ENCODE data around the gene BNC2. TPM values are rescaled to one million over a fixed set of nuclear protein-coding genes. Genes with fewer than 3 reads are reported as not detected.

The BNC2 gene
- total RNA-seq, 1 experiment from 2014 or later: 5.7 TPM

DNA sequence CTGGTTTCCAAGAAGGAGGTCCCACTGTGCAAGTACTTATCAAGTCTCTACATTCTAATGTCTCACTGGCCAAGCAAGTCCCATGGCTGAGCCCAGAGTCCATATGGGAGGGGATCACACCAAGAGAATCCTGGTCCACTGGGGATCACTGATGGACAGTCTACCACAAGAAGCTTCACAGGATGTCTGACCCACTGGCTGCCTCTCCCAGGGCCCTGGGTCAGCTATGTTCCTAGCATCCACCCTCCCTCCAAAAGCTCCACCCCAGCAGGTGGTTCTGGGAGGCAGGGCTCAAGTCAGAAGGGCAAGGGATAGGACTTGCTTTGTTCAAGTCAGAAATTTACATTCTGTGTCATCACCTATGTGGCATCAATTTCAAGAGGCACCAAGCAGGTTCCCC lies 508.5 kb downstream of the BNC2 start:
- Histone ChIP-seq H3K4me3 (ENCODE audit: low read depth in 2 of 2, low read length in 2 of 2) (no peak overlapping the region), H3K27ac (ENCODE audit: low read length) (no peak overlapping the region), H3K36me3 (ENCODE audit: control insufficient read depth, insufficient read depth, low read length) (no peaks in the 10 kb centered on the region), H3K4me1 (ENCODE audit: control insufficient read depth, insufficient read depth, low read length) (no peaks in the 10 kb centered on the region), H3K27me3 (ENCODE audit: control insufficient read depth, insufficient read depth, low read length) (no peaks in the 10 kb centered on the region), H3K9me3 (ENCODE audit: control insufficient read depth, insufficient read depth, low read depth, low read length) (no peaks in the 10 kb centered on the region)
- no TSS peak for BruUV-seq (replicated peaks)
- POLR2A ChIA-PET: no interaction called here
- no peak for TF ChIP-seq TCF7L2 (IDR thresholded peaks at IDR 0.05; ENCODE audit: low read depth, low read length)
- TF ChIP-seq POLR2AphosphoS5 (IDR thresholded peaks at IDR 0.05; ENCODE audit: low read depth, low read length): no peak
- TF ChIP-seq, protein P1, sequence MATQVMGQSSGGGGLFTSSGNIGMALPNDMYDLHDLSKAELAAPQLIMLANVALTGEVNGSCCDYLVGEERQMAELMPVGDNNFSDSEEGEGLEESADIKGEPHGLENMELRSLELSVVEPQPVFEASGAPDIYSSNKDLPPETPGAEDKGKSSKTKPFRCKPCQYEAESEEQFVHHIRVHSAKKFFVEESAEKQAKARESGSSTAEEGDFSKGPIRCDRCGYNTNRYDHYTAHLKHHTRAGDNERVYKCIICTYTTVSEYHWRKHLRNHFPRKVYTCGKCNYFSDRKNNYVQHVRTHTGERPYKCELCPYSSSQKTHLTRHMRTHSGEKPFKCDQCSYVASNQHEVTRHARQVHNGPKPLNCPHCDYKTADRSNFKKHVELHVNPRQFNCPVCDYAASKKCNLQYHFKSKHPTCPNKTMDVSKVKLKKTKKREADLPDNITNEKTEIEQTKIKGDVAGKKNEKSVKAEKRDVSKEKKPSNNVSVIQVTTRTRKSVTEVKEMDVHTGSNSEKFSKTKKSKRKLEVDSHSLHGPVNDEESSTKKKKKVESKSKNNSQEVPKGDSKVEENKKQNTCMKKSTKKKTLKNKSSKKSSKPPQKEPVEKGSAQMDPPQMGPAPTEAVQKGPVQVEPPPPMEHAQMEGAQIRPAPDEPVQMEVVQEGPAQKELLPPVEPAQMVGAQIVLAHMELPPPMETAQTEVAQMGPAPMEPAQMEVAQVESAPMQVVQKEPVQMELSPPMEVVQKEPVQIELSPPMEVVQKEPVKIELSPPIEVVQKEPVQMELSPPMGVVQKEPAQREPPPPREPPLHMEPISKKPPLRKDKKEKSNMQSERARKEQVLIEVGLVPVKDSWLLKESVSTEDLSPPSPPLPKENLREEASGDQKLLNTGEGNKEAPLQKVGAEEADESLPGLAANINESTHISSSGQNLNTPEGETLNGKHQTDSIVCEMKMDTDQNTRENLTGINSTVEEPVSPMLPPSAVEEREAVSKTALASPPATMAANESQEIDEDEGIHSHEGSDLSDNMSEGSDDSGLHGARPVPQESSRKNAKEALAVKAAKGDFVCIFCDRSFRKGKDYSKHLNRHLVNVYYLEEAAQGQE (IDR thresholded peaks at IDR 0.05; ENCODE audit: insufficient read depth in 1 of 2, low read depth in 2 of 2, low read length in 1 of 2): no peak
- TF ChIP-seq SIN3A (IDR thresholded peaks at IDR 0.05; ENCODE audit: borderline replicate concordance, insufficient read depth, low read depth, low read length): no peak
- TF ChIP-seq, protein P2, sequence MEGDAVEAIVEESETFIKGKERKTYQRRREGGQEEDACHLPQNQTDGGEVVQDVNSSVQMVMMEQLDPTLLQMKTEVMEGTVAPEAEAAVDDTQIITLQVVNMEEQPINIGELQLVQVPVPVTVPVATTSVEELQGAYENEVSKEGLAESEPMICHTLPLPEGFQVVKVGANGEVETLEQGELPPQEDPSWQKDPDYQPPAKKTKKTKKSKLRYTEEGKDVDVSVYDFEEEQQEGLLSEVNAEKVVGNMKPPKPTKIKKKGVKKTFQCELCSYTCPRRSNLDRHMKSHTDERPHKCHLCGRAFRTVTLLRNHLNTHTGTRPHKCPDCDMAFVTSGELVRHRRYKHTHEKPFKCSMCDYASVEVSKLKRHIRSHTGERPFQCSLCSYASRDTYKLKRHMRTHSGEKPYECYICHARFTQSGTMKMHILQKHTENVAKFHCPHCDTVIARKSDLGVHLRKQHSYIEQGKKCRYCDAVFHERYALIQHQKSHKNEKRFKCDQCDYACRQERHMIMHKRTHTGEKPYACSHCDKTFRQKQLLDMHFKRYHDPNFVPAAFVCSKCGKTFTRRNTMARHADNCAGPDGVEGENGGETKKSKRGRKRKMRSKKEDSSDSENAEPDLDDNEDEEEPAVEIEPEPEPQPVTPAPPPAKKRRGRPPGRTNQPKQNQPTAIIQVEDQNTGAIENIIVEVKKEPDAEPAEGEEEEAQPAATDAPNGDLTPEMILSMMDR (IDR thresholded peaks at IDR 0.05): no peak
- intact Hi-C loops (cut with micrococcal nuclease; ENCODE audit: unreplicated experiment) (no loop called here), in situ Hi-C loops (cut with HindIII; ENCODE audit: low pct_unique_long_range_greater_than_20kb, low sequenced_read_pairs) (no loop called here)
- CTCF ChIA-PET: no interaction called here
- ATAC-seq: no peak
- no peak for DNase-seq (ENCODE audit: low read depth, low spot score)

DNA sequence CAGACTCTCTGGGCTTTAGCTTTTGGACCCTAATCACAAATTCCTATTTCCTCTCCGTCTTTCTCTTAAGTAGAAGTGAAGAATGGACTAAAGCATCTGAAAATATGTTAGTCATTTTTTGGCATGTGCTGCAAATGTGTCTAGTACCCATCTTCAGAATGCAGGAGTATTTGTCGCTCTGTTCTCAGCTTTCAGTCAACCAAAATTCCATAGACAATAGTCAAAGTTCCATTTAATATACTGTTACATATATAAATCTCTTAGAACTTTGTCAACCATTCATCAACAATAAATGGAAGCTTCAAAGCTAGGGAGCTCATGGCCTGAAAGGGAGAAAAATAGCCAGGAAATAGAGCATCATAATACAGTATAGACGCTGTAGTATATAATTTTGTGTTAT lies 509.4 kb downstream of the BNC2 start:
- in situ Hi-C loops (cut with HindIII; ENCODE audit: low pct_unique_long_range_greater_than_20kb, low sequenced_read_pairs): no loop called here
- Histone ChIP-seq H3K36me3 (ENCODE audit: control insufficient read depth, insufficient read depth, low read length) (no peaks in the 10 kb centered on the region), H3K4me1 (ENCODE audit: control insufficient read depth, insufficient read depth, low read length) (no peaks in the 10 kb centered on the region), H3K27ac (ENCODE audit: low read length) (no peak overlapping the region), H3K27me3 (ENCODE audit: control insufficient read depth, insufficient read depth, low read length) (no peaks in the 10 kb centered on the region), H3K9me3 (ENCODE audit: control insufficient read depth, insufficient read depth, low read depth, low read length) (no peaks in the 10 kb centered on the region), H3K4me3 (ENCODE audit: low read depth in 2 of 2, low read length in 2 of 2) (no peak overlapping the region)
- BruUV-seq (replicated peaks): no TSS peak
- POLR2A ChIA-PET: no interaction called here
- intact Hi-C loops (cut with micrococcal nuclease; ENCODE audit: unreplicated experiment): no loop called here
- no peak for TF ChIP-seq POLR2AphosphoS5 (IDR thresholded peaks at IDR 0.05; ENCODE audit: low read depth, low read length)
- no peak for TF ChIP-seq SIN3A (IDR thresholded peaks at IDR 0.05; ENCODE audit: borderline replicate concordance, insufficient read depth, low read depth, low read length)
- TF ChIP-seq TCF7L2 (IDR thresholded peaks at IDR 0.05; ENCODE audit: low read depth, low read length): no peak
- TF ChIP-seq, protein P2 (IDR thresholded peaks at IDR 0.05): no peak
- TF ChIP-seq, protein P1 (IDR thresholded peaks at IDR 0.05; ENCODE audit: insufficient read depth in 1 of 2, low read depth in 2 of 2, low read length in 1 of 2): no peak
- DNase-seq (ENCODE audit: low read depth, low spot score) (no peak), ATAC-seq (no peak)
- CTCF ChIA-PET: no interaction called here

Measured in Panc1 (cell line).